Uterus (tissue), 2 donors: ENCODE results near the gene GALNT2.

Experiments
- POLR2A ChIP-seq, 2 donors: fragments of 450-650 bp; IDR thresholded peaks; one replicate each; pipeline ENCODE4 v1.6.1; 2016; ENCODE audit warnings: antibody characterized with exemption in 2 of 2, mild to moderate bottlenecking in 1 of 2, moderate library complexity in 1 of 2
- TF ChIP-seq, protein P1 (sequence below), 4 experiments: fragments of 200-600 bp in 2 of 4; fragments of 450-650 bp in 2 of 4; sonication (generic) in 2 of 4; IDR thresholded peaks; one replicate each; pipeline ENCODE4 v1.5.1; 2016 to 2019; ENCODE audit warnings: antibody characterized with exemption in 4 of 4, mild to moderate bottlenecking in 2 of 4, moderate library complexity in 1 of 4

GRCh38 chr1:230139315-230139714, 72.3 kb downstream of the GALNT2 start:
- TF ChIP-seq, protein P1, sequence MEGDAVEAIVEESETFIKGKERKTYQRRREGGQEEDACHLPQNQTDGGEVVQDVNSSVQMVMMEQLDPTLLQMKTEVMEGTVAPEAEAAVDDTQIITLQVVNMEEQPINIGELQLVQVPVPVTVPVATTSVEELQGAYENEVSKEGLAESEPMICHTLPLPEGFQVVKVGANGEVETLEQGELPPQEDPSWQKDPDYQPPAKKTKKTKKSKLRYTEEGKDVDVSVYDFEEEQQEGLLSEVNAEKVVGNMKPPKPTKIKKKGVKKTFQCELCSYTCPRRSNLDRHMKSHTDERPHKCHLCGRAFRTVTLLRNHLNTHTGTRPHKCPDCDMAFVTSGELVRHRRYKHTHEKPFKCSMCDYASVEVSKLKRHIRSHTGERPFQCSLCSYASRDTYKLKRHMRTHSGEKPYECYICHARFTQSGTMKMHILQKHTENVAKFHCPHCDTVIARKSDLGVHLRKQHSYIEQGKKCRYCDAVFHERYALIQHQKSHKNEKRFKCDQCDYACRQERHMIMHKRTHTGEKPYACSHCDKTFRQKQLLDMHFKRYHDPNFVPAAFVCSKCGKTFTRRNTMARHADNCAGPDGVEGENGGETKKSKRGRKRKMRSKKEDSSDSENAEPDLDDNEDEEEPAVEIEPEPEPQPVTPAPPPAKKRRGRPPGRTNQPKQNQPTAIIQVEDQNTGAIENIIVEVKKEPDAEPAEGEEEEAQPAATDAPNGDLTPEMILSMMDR (IDR thresholded peaks at IDR 0.05) = no peak
- TF ChIP-seq POLR2A (IDR thresholded peaks at IDR 0.05) = no peak
